Measurements from ENCODE around the gene BAIAP2L2.
"Not testable (repeated sequence)": the region's sequence is repeated elsewhere in the genome, so short reads cannot be mapped to it uniquely, and the experiment has no call there.

- not testable (repeated sequence) for TF ChIP-seq POLR2A, CTCF (IDR thresholded peaks at IDR 0.05)
Measured at GRCh38 chr22:38118747-38119146, 8.3 kb upstream of the BAIAP2L2 start.

All from body of pancreas (tissue), 4 donors.